Measurements from ENCODE around the gene NIPAL3. TPM values are rescaled to one million over a fixed set of nuclear protein-coding genes. Genes with fewer than 3 reads are reported as not detected.

Gene NIPAL3
- total RNA-seq, 1 experiment from 2014 or later = 7.7 TPM

- no peaks in the 10 kb centered on the region for H3K4me1 ChIP-seq (ENCODE audit: insufficient read depth, low read length)
- H3K79me2 ChIP-seq (ENCODE audit: insufficient read depth, low read length) = no peaks in the 10 kb centered on the region
- H2BK12ac ChIP-seq (ENCODE audit: insufficient read length, low read depth, low read length) = no peak overlapping the region
- no peak overlapping the region for H3K9ac ChIP-seq (ENCODE audit: extremely low read depth, insufficient read length, low read length)
- no peak overlapping the region for H3K23ac ChIP-seq (ENCODE audit: insufficient read length, low read depth, low read length)
- no peak overlapping the region for H3K18ac ChIP-seq (ENCODE audit: insufficient read length, low read depth, low read length)
- H2BK15ac ChIP-seq (ENCODE audit: low read depth, low read length) = no peak overlapping the region
- H3K9me3 Mint-ChIP-seq = no peaks in the 10 kb centered on the region
- H3K4me2 ChIP-seq (ENCODE audit: insufficient read depth, insufficient read length, low read length) = no peak overlapping the region
- H2AK5ac ChIP-seq (ENCODE audit: insufficient read length, low read length) = no peak overlapping the region
- TF ChIP-seq, protein P1, sequence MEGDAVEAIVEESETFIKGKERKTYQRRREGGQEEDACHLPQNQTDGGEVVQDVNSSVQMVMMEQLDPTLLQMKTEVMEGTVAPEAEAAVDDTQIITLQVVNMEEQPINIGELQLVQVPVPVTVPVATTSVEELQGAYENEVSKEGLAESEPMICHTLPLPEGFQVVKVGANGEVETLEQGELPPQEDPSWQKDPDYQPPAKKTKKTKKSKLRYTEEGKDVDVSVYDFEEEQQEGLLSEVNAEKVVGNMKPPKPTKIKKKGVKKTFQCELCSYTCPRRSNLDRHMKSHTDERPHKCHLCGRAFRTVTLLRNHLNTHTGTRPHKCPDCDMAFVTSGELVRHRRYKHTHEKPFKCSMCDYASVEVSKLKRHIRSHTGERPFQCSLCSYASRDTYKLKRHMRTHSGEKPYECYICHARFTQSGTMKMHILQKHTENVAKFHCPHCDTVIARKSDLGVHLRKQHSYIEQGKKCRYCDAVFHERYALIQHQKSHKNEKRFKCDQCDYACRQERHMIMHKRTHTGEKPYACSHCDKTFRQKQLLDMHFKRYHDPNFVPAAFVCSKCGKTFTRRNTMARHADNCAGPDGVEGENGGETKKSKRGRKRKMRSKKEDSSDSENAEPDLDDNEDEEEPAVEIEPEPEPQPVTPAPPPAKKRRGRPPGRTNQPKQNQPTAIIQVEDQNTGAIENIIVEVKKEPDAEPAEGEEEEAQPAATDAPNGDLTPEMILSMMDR (conservative IDR thresholded peaks at IDR 0.05) = no peak
- H3K36me3 Mint-ChIP-seq (ENCODE audit: insufficient read depth in 1 of 3, low read depth in 3 of 3) = peaks cover 0 to 22% (median 20%) of the 10 kb centered on the region in 3 experiments; a peak in 5 of 7 replicates
- no peaks in the 10 kb centered on the region for H3K79me1 ChIP-seq (ENCODE audit: insufficient read depth, low read depth, low read length, poor library complexity, severe bottlenecking)
- H3K27ac ChIP-seq (ENCODE audit: insufficient read length, low read depth, low read length) = no peak overlapping the region
- no peak overlapping the region for H2AFZ ChIP-seq (ENCODE audit: low read length)
- no peaks in the 10 kb centered on the region for H3K27me3 Mint-ChIP-seq (ENCODE audit: low read depth)
- WGBS (ENCODE audit: extremely low coverage, insufficient read length, low lambda C conversion rate) = no CpG with 5 or more reads among the region's 2 CpGs
- H2BK120ac ChIP-seq (ENCODE audit: low read depth, low read length, poor library complexity, severe bottlenecking) = no peak overlapping the region
- no peak overlapping the region for H3K14ac ChIP-seq (ENCODE audit: insufficient read depth, low read length)
- DNase-seq = peak; percentile 11
- H3K4me3 Mint-ChIP-seq = no peak overlapping the region
- no peak overlapping the region for H4K8ac ChIP-seq (replicated peaks; ENCODE audit: insufficient read length, low read depth, low read length)
- H4K20me1 ChIP-seq (ENCODE audit: control insufficient read depth, insufficient read depth, insufficient read length) = no peaks in the 10 kb centered on the region
- no peak overlapping the region for H2BK5ac ChIP-seq (ENCODE audit: insufficient read length, low read length)
- H3K4ac ChIP-seq (ENCODE audit: low read depth, low read length) = no peak overlapping the region
- H3K27ac Mint-ChIP-seq = peak overlapping the region in 1 of 3 experiments; percentile 24; a peak in 1 of 7 replicates
- H3K9me3 ChIP-seq (ENCODE audit: control insufficient read depth, low read depth, low read length) = no peaks in the 10 kb centered on the region
- no peak overlapping the region for H3K56ac ChIP-seq (ENCODE audit: insufficient read length, low read depth, low read length)
- no peaks in the 10 kb centered on the region for H3K23me2 ChIP-seq (ENCODE audit: insufficient read length, low read depth, low read length, poor library complexity, severe bottlenecking)
- no peak overlapping the region for H2BK20ac ChIP-seq (ENCODE audit: low read depth, low read length, poor library complexity, severe bottlenecking)
- H3K27me3 ChIP-seq (ENCODE audit: insufficient read depth, low read length) = no peaks in the 10 kb centered on the region
- no peak overlapping the region for H4K91ac ChIP-seq (ENCODE audit: insufficient read length, low read depth, low read length)
- H4K5ac ChIP-seq (ENCODE audit: insufficient read length, low read depth, low read length) = no peak overlapping the region
- H3T11ph ChIP-seq (ENCODE audit: low read length) = no peak overlapping the region
- peaks cover 0 to 6% of the 10 kb centered on the region in 2 experiments; a peak in 3 of 4 replicates for H3K4me1 Mint-ChIP-seq
Observed at GRCh38 chr1:24381256-24381655, 34.3 kb upstream of the NIPAL3 start.

All from H9 (cell line).